ENCODE results near the gene ABCA8.
"Not testable (repeated sequence)": the region's sequence is repeated elsewhere in the genome, so short reads cannot be mapped to it uniquely, and the experiment has no call there.

Gene ABCA8

GRCh38 chr17:68959117-68959516 is 3.9 kb upstream of the ABCA8 start:
- H3K27ac ChIP-seq (ENCODE audit: low read depth, low read length); H3K9me3 ChIP-seq (ENCODE audit: control insufficient read depth, insufficient read depth, low read depth, low read length); H3K9ac ChIP-seq (ENCODE audit: low read length); H3K4me1 ChIP-seq (ENCODE audit: control insufficient read depth, insufficient read depth, low read length); H3K27me3 ChIP-seq (ENCODE audit: control insufficient read depth, insufficient read depth, low read length); H3K36me3 ChIP-seq (ENCODE audit: control insufficient read depth, insufficient read depth, low read length); H3K4me3 ChIP-seq (ENCODE audit: low read depth, low read length): not testable (repeated sequence)

GRCh38 chr17:68957944-68958343 is 2.8 kb upstream of the ABCA8 start:
- Histone ChIP-seq H3K27me3 (ENCODE audit: control insufficient read depth, insufficient read depth, low read length) (no peaks in the 10 kb centered on the region), H3K9me3 (ENCODE audit: control insufficient read depth, insufficient read depth, low read depth, low read length) (no peaks in the 10 kb centered on the region), H3K27ac (ENCODE audit: low read depth, low read length) (no peak overlapping the region), H3K36me3 (ENCODE audit: control insufficient read depth, insufficient read depth, low read length) (no peaks in the 10 kb centered on the region), H3K4me1 (ENCODE audit: control insufficient read depth, insufficient read depth, low read length) (no peaks in the 10 kb centered on the region), H3K4me3 (ENCODE audit: low read depth, low read length) (no peak overlapping the region), H3K9ac (ENCODE audit: low read length) (no peak overlapping the region)

GRCh38 chr17:68954146-68954896 is 871 bp downstream of the ABCA8 start:
- H3K9ac ChIP-seq (ENCODE audit: low read length) = no peak overlapping the region
- H3K27ac ChIP-seq (ENCODE audit: low read depth, low read length) = no peak overlapping the region
- no peak overlapping the region for H3K4me3 ChIP-seq (ENCODE audit: low read depth, low read length)
- H3K9me3 ChIP-seq (ENCODE audit: control insufficient read depth, insufficient read depth, low read depth, low read length) = no peaks in the 10 kb centered on the region
- H3K36me3 ChIP-seq (ENCODE audit: control insufficient read depth, insufficient read depth, low read length) = no peaks in the 10 kb centered on the region
- no peaks in the 10 kb centered on the region for H3K4me1 ChIP-seq (ENCODE audit: control insufficient read depth, insufficient read depth, low read length)
- no peaks in the 10 kb centered on the region for H3K27me3 ChIP-seq (ENCODE audit: control insufficient read depth, insufficient read depth, low read length)

DNA sequence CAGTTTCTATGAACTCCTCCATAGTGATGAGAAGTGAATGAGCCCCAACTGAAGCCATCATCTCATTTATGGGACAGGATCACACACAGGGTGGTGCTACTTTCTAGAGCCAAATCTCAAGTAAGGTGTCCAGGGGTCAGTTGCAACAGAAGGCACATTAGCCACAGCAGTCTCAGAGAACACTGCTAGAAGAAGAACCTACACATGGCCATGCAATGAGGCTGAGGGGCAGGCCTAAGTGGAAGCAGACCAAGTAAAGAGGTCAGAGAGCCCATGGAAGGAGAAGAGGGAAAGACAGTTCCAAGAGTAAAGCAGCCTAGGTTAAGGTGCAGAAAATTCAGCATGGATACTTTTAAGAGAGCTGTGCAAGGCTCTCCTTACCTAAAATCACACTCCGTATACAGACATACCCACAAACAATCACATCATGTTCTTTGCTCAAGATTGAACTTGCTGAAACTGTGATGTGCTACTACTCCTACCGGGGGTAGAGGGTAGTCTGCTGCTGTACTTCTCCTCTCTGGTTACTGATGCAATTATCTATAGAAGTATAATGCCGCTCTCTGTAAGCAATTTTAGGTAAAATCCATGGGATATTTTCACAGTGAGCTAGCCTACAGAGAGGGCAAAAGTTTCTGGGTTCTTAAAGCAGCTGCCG is 1.7 kb downstream of the ABCA8 start:
- H3K4me3 ChIP-seq (ENCODE audit: low read depth, low read length) = no peak overlapping the region
- H3K9ac ChIP-seq (ENCODE audit: low read length) = no peak overlapping the region
- H3K36me3 ChIP-seq (ENCODE audit: control insufficient read depth, insufficient read depth, low read length) = no peaks in the 10 kb centered on the region
- H3K27me3 ChIP-seq (ENCODE audit: control insufficient read depth, insufficient read depth, low read length) = no peaks in the 10 kb centered on the region
- no peaks in the 10 kb centered on the region for H3K9me3 ChIP-seq (ENCODE audit: control insufficient read depth, insufficient read depth, low read depth, low read length)
- H3K4me1 ChIP-seq (ENCODE audit: control insufficient read depth, insufficient read depth, low read length) = no peaks in the 10 kb centered on the region
- H3K27ac ChIP-seq (ENCODE audit: low read depth, low read length) = no peak overlapping the region

DNA sequence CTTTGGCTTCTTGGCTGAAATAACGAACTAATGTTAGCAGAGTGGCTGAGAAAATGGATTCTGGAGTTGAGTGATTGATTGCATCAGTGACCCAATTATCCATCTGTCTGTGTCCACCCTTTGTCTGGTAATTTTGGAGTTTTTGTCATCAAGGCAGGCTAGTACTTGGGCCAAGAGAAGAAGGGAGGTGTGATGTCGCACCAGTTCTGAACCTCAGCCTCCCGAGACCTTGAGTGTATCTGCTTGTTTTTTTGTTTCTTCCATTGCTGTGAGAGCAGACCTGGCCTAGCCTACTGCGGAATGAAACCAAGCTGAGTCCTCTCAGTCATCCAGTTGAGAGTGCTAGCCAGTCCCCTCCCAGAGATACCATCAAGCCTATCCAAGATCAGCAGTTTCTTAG is 4.5 kb downstream of the ABCA8 start:
- Histone ChIP-seq H3K9ac (ENCODE audit: low read length) (no peak overlapping the region), H3K27ac (ENCODE audit: low read depth, low read length) (no peak overlapping the region), H3K4me1 (ENCODE audit: control insufficient read depth, insufficient read depth, low read length) (no peaks in the 10 kb centered on the region), H3K36me3 (ENCODE audit: control insufficient read depth, insufficient read depth, low read length) (no peaks in the 10 kb centered on the region), H3K9me3 (ENCODE audit: control insufficient read depth, insufficient read depth, low read depth, low read length) (no peaks in the 10 kb centered on the region), H3K27me3 (ENCODE audit: control insufficient read depth, insufficient read depth, low read length) (no peaks in the 10 kb centered on the region), H3K4me3 (ENCODE audit: low read depth, low read length) (no peak overlapping the region)

DNA sequence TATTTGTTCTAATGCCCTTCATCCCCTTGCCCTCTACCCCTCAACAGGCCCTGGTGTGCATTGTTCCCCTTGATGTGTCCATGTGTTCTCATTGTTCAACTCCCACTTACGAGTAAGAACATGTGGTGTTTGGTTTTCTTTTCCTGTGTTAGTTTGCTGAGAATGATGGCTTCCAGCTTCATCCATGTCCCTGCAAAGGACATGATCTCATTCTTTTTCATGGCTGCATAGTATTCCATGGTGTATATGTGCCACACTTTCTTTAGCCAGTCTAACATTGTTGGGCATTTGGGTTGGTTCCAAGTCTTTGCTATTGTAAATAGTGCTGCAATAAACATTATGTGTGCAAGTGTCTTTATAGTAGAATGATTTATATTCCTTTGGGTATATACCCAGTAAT is 7.3 kb downstream of the ABCA8 start:
- not testable (repeated sequence) for H3K4me3 ChIP-seq (ENCODE audit: low read depth, low read length); H3K9me3 ChIP-seq (ENCODE audit: control insufficient read depth, insufficient read depth, low read depth, low read length); H3K27me3 ChIP-seq (ENCODE audit: control insufficient read depth, insufficient read depth, low read length); H3K4me1 ChIP-seq (ENCODE audit: control insufficient read depth, insufficient read depth, low read length); H3K36me3 ChIP-seq (ENCODE audit: control insufficient read depth, insufficient read depth, low read length); H3K27ac ChIP-seq (ENCODE audit: low read depth, low read length); H3K9ac ChIP-seq (ENCODE audit: low read length)

DNA sequence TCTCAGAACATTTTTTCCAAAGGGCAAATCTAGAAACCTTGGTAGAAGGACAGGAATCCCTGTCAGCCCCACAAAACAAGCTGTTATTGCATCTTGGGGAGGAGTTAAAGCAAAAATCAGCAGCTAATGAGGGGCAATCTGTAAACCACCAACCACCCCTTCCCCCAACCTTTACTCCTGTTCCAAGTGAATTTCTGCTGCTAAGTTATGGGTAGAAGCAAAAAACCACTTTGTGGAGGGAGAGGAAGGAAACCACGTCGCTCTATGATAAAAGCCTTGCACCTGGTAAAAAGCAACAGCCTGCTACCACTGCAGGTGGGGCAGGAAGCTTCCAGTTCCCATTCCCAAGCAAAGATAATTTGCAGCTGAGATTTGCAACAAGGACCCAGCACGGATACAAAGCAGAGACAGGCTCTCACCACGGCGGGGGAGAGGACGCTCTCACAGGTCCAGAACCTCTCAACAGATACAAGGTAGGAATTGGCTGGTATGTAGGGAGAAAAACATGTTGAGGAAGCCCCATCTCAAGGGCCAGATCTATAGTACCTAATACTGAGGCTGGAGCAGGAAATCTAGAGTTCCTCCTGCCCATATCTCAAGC is 10.7 kb downstream of the ABCA8 start:
- Histone ChIP-seq H3K4me3 (ENCODE audit: low read depth, low read length) (no peak overlapping the region), H3K9me3 (ENCODE audit: control insufficient read depth, insufficient read depth, low read depth, low read length) (no peaks in the 10 kb centered on the region), H3K36me3 (ENCODE audit: control insufficient read depth, insufficient read depth, low read length) (no peaks in the 10 kb centered on the region), H3K9ac (ENCODE audit: low read length) (no peak overlapping the region), H3K4me1 (ENCODE audit: control insufficient read depth, insufficient read depth, low read length) (no peaks in the 10 kb centered on the region; the same call in 1 of the 2 replicates), H3K27me3 (ENCODE audit: control insufficient read depth, insufficient read depth, low read length) (no peaks in the 10 kb centered on the region), H3K27ac (ENCODE audit: low read depth, low read length) (no peak overlapping the region)

GRCh38 chr17:68943812-68944182 is 11.4 kb downstream of the ABCA8 start:
- H3K36me3 ChIP-seq (ENCODE audit: control insufficient read depth, insufficient read depth, low read length); H3K9ac ChIP-seq (ENCODE audit: low read length); H3K27ac ChIP-seq (ENCODE audit: low read depth, low read length); H3K4me3 ChIP-seq (ENCODE audit: low read depth, low read length); H3K4me1 ChIP-seq (ENCODE audit: control insufficient read depth, insufficient read depth, low read length); H3K9me3 ChIP-seq (ENCODE audit: control insufficient read depth, insufficient read depth, low read depth, low read length); H3K27me3 ChIP-seq (ENCODE audit: control insufficient read depth, insufficient read depth, low read length): not testable (repeated sequence)

DNA sequence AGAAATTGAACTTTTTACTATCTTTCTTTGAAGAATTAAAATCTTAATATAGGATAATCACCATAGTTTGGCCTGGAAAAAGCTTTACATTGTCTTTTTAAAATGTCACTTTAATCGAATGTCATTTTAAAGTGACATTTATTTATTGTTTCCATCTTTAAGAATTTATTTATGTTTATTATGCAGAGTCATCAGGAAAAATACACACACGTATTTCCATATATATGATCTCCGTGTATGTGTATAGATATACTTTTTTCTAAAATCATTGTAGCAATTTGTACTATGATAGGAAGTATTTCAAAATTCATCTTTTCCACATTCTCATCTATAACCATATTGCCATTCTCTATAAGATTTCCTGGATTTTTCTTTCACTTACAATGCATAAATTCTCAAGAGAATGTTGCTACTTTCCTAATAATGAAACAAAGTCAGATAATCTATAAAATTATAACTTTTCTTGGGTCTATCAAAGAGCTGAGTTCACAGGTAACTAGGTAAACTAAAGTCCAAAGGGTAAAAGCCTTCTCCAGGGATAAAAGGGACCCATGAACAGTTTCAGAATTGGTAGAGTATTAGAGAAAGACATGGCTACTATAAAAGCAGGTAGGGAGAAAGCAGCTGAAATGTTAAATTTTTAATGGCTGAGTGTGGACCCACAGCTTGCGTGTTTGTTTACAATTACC is 11.9 kb downstream of the ABCA8 start:
- Histone ChIP-seq H3K36me3 (ENCODE audit: control insufficient read depth, insufficient read depth, low read length) (no peaks in the 10 kb centered on the region), H3K4me3 (ENCODE audit: low read depth, low read length) (no peak overlapping the region), H3K9ac (ENCODE audit: low read length) (no peak overlapping the region), H3K4me1 (ENCODE audit: control insufficient read depth, insufficient read depth, low read length) (no peaks in the 10 kb centered on the region; the same call in 1 of the 2 replicates), H3K27me3 (ENCODE audit: control insufficient read depth, insufficient read depth, low read length) (no peaks in the 10 kb centered on the region), H3K9me3 (ENCODE audit: control insufficient read depth, insufficient read depth, low read depth, low read length) (no peaks in the 10 kb centered on the region), H3K27ac (ENCODE audit: low read depth, low read length) (no peak overlapping the region)

GRCh38 chr17:68942389-68942788 is 12.8 kb downstream of the ABCA8 start:
- Histone ChIP-seq H3K4me1 (ENCODE audit: control insufficient read depth, insufficient read depth, low read length) (no peaks in the 10 kb centered on the region; the same call in 1 of the 2 replicates), H3K9ac (ENCODE audit: low read length) (no peak overlapping the region), H3K36me3 (ENCODE audit: control insufficient read depth, insufficient read depth, low read length) (no peaks in the 10 kb centered on the region), H3K27me3 (ENCODE audit: control insufficient read depth, insufficient read depth, low read length) (no peaks in the 10 kb centered on the region), H3K4me3 (ENCODE audit: low read depth, low read length) (no peak overlapping the region), H3K27ac (ENCODE audit: low read depth, low read length) (no peak overlapping the region), H3K9me3 (ENCODE audit: control insufficient read depth, insufficient read depth, low read depth, low read length) (no peaks in the 10 kb centered on the region)

DNA sequence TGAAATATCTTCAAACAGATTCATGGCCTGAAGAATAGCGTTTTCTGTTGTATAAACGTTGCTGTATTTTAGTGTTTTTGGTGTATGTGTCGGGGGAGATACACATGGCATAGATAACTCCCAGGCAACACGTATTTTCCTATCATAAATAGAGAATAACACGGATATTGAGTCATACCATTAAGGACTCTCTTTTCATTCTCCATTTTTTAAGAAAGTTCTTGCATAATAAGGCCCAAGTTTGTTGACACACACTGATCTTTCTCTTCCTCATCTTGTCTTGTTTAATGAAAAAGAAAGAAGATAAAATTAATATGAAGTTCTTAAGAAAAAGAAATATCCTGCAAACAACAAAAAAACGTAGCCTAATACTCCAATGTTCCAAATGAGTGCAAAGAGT is 13.4 kb downstream of the ABCA8 start:
- Histone ChIP-seq H3K9me3 (ENCODE audit: control insufficient read depth, insufficient read depth, low read depth, low read length) (no peaks in the 10 kb centered on the region), H3K4me1 (ENCODE audit: control insufficient read depth, insufficient read depth, low read length) (no peaks in the 10 kb centered on the region; the same call in 1 of the 2 replicates), H3K4me3 (ENCODE audit: low read depth, low read length) (no peak overlapping the region), H3K27me3 (ENCODE audit: control insufficient read depth, insufficient read depth, low read length) (no peaks in the 10 kb centered on the region), H3K9ac (ENCODE audit: low read length) (no peak overlapping the region), H3K36me3 (ENCODE audit: control insufficient read depth, insufficient read depth, low read length) (no peaks in the 10 kb centered on the region), H3K27ac (ENCODE audit: low read depth, low read length) (no peak overlapping the region)

Measured in HUES6 (cell line).